ENCODE data around the gene ITCH.
"Not testable (repeated sequence)": the region's sequence is repeated elsewhere in the genome, so short reads cannot be mapped to it uniquely, and the experiment has no call there.

The ITCH gene

GRCh38 chr20:34344238-34344637 is 18.8 kb upstream of the ITCH start:
- DNase-seq (ENCODE audit: low read depth): no peak

- DNase-seq (ENCODE audit: low read depth): no peak
These were observed 17.7 kb upstream of the ITCH start for GRCh38 chr20:34345402-34345736.

- DNase-seq (ENCODE audit: low read depth): not testable (repeated sequence)
These were observed 17.1 kb upstream of the ITCH start for GRCh38 chr20:34345839-34346532.

GRCh38 chr20:34346533-34346865 is 16.6 kb upstream of the ITCH start:
- not testable (repeated sequence) for DNase-seq (ENCODE audit: low read depth)

- no peak for DNase-seq (ENCODE audit: low read depth)
These were observed 15.5 kb upstream of the ITCH start for GRCh38 chr20:34347571-34347970.

- no peak for DNase-seq (ENCODE audit: low read depth)
These were observed 13.0 kb upstream of the ITCH start for GRCh38 chr20:34350095-34350494.

GRCh38 chr20:34353467-34353866 is 9.6 kb upstream of the ITCH start:
- not testable (repeated sequence) for DNase-seq (ENCODE audit: low read depth)

- DNase-seq (ENCODE audit: low read depth): no peak
These were observed 7.6 kb upstream of the ITCH start for GRCh38 chr20:34355427-34355826.

GRCh38 chr20:34359729-34360128 is 3.3 kb upstream of the ITCH start:
- not testable (repeated sequence) for DNase-seq (ENCODE audit: low read depth)

GRCh38 chr20:34362502-34363061 is 491 bp upstream of the ITCH start:
- DNase-seq (ENCODE audit: low read depth): no peak

- no peak for DNase-seq (ENCODE audit: low read depth)
These were observed 571 bp downstream of the ITCH start for GRCh38 chr20:34363465-34364222.

GRCh38 chr20:34364223-34364506 is 1.1 kb downstream of the ITCH start:
- DNase-seq (ENCODE audit: low read depth): no peak

GRCh38 chr20:34365765-34366213 is 2.7 kb downstream of the ITCH start:
- no peak for DNase-seq (ENCODE audit: low read depth)

- no peak for DNase-seq (ENCODE audit: low read depth)
These were observed 4.1 kb downstream of the ITCH start for GRCh38 chr20:34367155-34367554.

- not testable (repeated sequence) for DNase-seq (ENCODE audit: low read depth)
These were observed 4.8 kb downstream of the ITCH start for GRCh38 chr20:34367911-34368310.

GRCh38 chr20:34368547-34368946 is 5.5 kb downstream of the ITCH start:
- DNase-seq (ENCODE audit: low read depth): no peak

- DNase-seq (ENCODE audit: low read depth): no peak
These were observed 6.2 kb downstream of the ITCH start for GRCh38 chr20:34369265-34369664.

GRCh38 chr20:34370062-34370461 is 7.0 kb downstream of the ITCH start:
- no peak for DNase-seq (ENCODE audit: low read depth)

- DNase-seq (ENCODE audit: low read depth): no peak
These were observed 10.4 kb downstream of the ITCH start for GRCh38 chr20:34373445-34373844.

- no peak for DNase-seq (ENCODE audit: low read depth)
These were observed 11.2 kb downstream of the ITCH start for GRCh38 chr20:34374209-34374760.

- no peak for DNase-seq (ENCODE audit: low read depth)
These were observed 12.9 kb downstream of the ITCH start for GRCh38 chr20:34375977-34376430.

GRCh38 chr20:34377072-34377847 is 14.2 kb downstream of the ITCH start:
- DNase-seq (ENCODE audit: low read depth): no peak

Measured in non-pigmented ciliary epithelial cell (primary cell).